ENCODE results near the gene PIEZO2.

GRCh38 chr18:11153097-11153496 lies 3.7 kb upstream of the PIEZO2 start:
- no peak for TF ChIP-seq ZFP30 (CRISPR knock-in tag; IDR thresholded peaks at IDR 0.05)
- TF ChIP-seq ESRRG (CRISPR knock-in tag; IDR thresholded peaks at IDR 0.05), result no peak
- TF ChIP-seq CSRNP3 (CRISPR knock-in tag; IDR thresholded peaks at IDR 0.05), result no peak
- no peak for TF ChIP-seq PATZ1 (CRISPR knock-in tag; IDR thresholded peaks at IDR 0.05; ENCODE audit: borderline replicate concordance)
- no peak for TF ChIP-seq BACH2 (CRISPR knock-in tag; IDR thresholded peaks at IDR 0.05; ENCODE audit: borderline replicate concordance)
- no peak for TF ChIP-seq ZC3H10 (CRISPR knock-in tag; IDR thresholded peaks at IDR 0.05)
- TF ChIP-seq CREB5 (CRISPR knock-in tag; IDR thresholded peaks at IDR 0.05; ENCODE audit: low read depth), result no peak
- TF ChIP-seq ZFP3 (CRISPR knock-in tag; IDR thresholded peaks at IDR 0.05), result no peak
- TF ChIP-seq ARNTL (CRISPR knock-in tag; IDR thresholded peaks at IDR 0.05; ENCODE audit: borderline replicate concordance, low read depth), result no peak
- TF ChIP-seq RARB (CRISPR knock-in tag; IDR thresholded peaks at IDR 0.05), result no peak
- TF ChIP-seq, protein P1, sequence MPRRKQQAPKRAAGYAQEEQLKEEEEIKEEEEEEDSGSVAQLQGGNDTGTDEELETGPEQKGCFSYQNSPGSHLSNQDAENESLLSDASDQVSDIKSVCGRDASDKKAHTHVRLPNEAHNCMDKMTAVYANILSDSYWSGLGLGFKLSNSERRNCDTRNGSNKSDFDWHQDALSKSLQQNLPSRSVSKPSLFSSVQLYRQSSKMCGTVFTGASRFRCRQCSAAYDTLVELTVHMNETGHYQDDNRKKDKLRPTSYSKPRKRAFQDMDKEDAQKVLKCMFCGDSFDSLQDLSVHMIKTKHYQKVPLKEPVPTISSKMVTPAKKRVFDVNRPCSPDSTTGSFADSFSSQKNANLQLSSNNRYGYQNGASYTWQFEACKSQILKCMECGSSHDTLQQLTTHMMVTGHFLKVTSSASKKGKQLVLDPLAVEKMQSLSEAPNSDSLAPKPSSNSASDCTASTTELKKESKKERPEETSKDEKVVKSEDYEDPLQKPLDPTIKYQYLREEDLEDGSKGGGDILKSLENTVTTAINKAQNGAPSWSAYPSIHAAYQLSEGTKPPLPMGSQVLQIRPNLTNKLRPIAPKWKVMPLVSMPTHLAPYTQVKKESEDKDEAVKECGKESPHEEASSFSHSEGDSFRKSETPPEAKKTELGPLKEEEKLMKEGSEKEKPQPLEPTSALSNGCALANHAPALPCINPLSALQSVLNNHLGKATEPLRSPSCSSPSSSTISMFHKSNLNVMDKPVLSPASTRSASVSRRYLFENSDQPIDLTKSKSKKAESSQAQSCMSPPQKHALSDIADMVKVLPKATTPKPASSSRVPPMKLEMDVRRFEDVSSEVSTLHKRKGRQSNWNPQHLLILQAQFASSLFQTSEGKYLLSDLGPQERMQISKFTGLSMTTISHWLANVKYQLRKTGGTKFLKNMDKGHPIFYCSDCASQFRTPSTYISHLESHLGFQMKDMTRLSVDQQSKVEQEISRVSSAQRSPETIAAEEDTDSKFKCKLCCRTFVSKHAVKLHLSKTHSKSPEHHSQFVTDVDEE (CRISPR knock-in tag; IDR thresholded peaks at IDR 0.05), result no peak
- TF ChIP-seq ISL1 (CRISPR knock-in tag; IDR thresholded peaks at IDR 0.05), result no peak
- no peak for TF ChIP-seq ZNF565 (CRISPR knock-in tag; conservative IDR thresholded peaks at IDR 0.05; ENCODE audit: low read depth)

All from SK-N-SH treated with all-trans-retinoic acid at 6 μM for 48 hours (cell line).